GM19043 (cell line): Measurements from ENCODE around the gene PDCD11.

Source experiments
- ATAC-seq: cut with Tn5 transposase; IDR thresholded peaks from one replicate; pipeline ENCODE4 v1.9.1; 2021; ENCODE audit warnings: low read depth; ENCODE audit not compliant: unreplicated experiment

PDCD11 gene

DNA sequence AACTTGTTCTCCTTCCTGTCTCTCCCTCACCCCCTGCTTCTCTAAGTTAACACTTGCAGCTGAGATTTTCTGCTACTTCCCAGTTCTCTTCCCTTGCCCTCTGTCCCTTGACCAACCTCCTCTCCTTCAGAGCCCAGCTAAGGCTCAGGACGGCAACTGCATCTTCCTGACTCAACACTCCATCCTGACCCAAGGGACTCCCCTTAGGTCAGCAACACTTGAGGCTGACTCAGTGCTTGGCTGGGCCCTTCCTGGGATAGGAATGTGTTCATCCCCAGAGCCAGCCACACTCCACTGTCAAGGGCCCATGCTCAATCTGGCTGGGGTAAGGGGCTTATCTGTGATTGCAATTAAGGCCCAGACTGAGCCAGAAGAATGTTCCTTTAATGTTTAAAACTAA is 52.3 kb downstream of the PDCD11 start:
- ATAC-seq = no peak

DNA sequence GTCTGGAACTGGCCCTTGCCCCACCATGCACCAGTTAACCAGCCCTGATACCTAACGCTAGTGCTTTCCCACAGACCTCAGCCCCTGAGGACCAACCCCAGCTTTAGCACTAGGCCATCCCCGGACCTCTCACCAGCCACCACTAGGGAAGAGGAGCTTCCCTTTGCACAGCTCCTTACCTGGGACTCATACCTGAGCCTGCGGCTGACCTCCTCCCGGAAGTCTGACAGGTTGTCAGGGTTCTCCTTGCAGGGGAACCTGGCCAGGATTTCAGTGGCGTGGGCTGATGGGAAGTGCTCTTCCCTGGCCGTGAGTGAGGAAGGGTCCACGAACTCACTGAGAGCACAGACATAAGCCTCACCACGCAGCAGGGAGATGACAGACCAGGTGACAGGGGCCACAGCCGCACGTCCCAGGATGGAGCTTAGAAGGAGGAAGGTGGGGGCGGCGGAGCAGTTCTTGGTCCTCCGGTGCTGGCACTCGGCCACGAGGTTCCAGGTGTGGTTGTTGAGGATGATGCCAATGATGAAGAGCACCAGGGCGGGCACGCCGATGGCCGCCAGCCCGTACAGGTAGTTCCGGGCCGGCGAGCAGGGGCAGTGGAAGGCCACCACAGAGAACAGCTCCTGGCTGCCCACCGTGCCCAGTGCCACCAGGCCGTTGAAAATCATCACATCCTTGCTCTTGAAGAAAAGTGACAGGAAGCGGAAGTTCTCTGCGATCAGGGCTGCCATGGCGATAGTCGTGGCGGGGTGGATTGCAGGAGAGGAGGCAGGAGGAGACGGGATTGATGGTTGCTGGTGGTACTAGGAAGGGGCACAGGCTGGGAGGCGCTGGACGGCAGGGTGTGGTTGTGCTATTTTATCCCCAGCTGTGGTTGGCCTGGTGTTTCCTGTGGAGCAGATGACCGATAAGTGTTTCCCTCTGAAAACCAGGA is 53.0 kb downstream of the PDCD11 start:
- no peak for ATAC-seq

DNA sequence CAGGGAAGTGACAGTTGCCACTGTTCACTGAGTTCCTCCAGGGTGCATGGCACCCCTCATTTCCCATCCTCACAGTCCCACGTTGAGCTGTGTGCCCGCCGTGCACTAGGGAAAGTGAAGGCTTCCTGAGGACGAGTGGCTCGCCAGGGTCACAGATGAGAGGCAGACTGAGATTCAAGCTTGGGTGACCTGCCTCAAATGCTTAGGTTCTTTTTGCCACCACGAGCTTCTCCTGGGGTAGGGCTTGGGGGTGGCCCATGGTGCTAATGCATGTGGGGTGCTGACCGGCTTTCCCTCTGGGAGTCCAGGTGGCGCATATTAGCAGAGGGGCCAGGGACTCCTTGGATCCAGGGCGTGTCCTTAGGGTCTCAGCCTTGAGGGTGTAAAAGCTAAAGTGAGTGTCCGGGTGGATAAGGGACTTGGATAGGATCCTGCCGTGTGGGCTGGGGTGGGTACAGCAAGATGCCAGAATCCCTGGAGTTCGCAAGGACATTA is 53.8 kb downstream of the PDCD11 start:
- ATAC-seq = no peak

DNA sequence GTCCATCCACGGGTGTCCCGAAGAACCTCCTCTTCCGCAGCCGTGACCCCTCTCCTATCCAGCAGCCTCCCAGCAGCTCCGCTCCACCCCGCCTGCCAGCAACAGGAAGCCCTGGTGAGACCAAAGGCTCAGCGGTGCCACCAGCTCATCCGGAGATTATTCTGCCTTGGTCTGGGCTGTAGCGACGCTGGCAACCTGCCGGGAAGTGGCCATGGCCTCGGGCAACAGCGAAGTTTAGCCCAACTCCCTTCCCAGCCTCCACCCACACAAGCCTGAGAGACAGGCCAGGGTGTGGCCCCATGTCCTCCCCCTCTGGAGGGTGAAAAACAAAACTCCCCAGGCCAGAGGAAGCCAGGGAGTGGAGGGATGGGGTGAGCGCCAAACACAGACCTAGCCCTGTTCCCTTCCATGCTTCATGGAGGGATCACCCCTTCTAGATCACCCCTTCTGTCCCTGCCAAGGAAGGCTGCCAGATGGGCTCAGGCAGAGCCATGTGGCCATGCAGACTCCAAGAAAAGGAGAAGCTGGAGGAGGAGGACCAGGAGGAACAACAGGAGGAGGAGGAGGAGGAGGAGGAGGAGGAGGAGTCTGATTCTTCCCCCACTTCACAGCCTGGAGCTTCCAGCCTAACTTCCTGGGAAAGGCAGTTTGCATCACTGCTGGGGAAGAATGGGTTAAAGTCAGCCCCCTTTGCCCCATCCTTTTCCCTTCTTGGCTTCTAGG is 54.8 kb downstream of the PDCD11 start:
- ATAC-seq = no peak

DNA sequence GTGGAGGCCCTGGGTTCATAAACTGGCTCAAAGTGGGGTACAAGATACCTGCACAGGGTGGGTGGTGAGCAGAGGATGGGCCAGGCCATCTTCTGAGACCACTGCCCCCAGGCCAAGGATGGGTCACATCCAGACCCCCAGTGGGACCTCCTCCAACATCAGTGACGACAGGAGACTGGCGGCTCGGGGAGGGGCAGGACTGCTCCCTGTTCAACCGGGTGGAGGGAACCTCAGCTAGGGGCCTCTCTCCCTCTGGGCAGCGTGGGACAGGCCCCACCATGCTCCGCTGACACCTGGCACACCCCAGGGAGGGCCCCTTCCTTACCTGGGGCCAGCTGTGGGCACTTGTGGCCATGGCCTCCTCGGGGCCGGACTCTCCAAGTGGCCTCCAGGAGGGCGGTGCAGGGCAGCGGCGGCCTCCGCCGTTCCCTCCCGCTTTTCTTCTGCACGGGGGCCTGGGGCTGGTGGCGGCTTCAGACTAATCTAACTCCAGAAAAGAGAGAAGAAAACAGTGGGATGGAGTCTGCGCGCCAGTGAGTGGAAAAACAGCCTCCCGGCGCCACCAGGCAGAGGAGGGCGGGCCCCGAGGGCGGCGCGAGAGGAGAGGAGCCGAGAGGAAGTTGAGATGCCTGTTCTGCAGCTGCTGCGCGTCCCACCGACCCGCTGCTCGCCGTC is 55.5 kb downstream of the PDCD11 start, which contains the start of gene CALHM2:
CALHM2 (minus strand) TSS at position 540 of the 675 bp plus-strand sequence. CDS start 2,429 bp downstream, outside the sequence.
- peak; percentile 67 for ATAC-seq

DNA sequence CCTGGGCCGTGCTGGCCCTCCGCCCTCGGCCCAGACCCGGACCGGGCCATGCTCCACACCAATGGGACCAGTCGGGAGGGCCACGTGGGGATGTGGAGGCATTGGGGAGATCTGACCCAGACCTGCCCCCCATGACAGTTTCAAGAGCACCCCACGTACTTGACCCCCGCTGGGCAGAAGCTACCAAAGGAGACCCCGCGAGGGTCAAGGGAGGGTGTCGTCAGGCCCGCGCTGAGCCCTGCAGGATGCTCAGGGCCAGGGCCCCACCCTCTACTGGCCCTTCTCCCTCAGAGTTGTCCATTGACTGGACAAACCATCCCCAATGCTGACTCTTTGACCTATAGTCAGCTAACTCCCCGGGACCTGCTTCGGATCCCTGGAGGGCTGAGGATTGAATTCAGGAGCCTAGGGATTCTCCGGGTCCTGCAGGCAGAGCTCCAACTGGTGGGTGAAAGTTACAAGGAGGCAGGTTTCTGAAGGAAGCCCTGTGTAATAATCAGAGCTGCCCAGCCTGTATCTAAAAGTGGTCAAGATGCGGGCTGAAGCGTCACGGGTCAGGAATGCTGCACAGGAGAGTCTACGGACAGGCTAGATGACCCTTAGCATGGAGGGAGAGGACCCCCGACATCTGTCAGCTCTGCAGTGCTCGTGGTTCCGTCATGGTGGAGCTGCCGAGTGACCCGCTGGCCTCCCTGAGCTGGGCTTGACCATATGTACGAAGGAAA is 56.2 kb downstream of the PDCD11 start:
- no peak for ATAC-seq

DNA sequence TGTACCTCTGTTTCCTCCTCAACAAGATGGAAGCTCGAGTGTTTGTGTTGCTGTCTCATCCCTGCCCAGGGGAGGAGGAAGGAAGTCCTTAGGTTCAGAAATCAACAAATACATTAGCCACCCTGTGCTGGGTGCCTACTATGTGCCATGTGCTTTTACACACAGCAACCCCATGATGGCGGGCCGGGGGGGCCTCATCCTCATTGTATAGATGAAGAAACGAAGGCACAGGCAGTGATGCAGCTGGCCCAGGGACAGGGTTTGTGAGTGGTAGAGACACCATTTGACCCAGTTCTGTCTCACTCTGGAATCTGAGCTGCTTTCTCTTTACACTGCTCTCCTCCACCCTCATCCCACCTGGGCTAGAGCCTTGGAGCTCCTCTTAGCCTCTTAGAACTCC is 57.6 kb downstream of the PDCD11 start:
- ATAC-seq = no peak

DNA sequence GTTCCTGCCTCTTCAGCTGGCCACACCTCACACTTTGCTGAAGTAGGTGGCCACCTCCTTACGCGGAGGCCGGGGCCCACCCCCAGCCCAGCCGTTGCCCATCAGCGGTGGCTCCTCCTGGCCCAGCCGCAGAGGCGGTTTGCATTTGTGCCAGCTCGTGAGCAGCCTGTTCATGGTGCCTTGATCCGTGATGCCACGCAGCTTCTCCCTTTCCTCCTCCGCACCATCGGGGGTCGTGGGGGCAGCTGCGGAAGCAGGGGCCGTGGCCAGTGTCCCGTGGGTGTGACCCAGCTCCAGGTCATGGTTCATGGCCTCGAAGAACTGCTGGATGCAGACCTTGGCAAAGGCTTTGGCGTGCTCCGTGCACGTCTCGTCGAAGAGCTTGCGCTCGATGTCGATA is 58.8 kb downstream of the PDCD11 start:
- no peak for ATAC-seq

DNA sequence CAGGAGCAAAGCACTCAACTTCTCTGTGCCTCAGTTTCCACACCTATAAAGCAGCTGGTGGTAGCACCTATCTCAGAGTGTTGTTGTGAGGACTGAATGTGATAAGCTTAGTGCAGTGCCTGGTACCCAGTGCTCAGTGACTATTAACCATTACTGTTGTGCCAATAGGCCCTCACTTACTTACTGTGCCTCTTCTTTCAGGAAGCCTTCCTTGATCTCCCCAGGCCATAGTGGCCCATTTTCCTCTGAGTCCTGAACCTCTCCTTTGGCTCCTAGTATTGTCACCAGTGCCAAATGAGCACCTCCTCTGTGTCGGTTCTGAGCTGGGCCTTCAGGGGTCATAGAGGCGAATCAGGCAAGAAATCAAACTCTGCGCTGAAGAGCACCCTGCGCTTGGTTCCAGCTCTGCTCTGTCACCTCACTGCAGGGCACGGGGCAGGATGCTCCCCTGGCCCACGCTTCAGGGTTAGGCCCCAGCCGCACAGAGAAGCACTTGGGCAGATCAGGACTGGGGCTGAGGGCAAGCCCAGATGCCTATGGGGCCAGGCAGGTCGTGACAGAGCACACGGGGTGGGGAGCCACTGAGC is 59.7 kb downstream of the PDCD11 start:
- no peak for ATAC-seq

DNA sequence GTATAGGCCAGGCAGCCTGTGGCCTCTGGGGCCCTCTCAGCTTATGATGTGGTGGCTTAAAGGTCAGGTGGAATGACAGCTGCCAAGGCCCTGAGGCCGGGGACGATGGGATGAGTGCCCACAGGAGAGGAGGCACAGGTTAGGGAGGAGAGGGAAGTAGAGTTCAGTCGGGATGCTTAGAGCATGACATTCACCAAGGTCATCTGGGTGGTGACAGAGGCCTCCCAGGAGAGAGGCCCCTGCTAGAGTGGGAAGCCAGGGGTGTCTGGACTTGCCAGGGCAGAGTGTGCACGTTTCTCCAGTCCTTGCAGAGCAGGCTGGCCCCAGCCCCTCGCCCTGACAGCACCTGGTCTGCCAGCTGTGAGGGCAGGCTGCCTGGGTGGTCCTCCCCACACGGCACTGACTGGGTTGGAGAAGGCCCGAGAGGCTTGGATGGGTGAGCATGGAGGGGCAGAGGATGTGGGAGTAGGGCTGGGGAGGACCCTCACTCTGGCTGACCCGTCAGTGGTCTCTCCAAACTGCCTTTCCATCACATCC is 60.8 kb downstream of the PDCD11 start:
- no peak for ATAC-seq

DNA sequence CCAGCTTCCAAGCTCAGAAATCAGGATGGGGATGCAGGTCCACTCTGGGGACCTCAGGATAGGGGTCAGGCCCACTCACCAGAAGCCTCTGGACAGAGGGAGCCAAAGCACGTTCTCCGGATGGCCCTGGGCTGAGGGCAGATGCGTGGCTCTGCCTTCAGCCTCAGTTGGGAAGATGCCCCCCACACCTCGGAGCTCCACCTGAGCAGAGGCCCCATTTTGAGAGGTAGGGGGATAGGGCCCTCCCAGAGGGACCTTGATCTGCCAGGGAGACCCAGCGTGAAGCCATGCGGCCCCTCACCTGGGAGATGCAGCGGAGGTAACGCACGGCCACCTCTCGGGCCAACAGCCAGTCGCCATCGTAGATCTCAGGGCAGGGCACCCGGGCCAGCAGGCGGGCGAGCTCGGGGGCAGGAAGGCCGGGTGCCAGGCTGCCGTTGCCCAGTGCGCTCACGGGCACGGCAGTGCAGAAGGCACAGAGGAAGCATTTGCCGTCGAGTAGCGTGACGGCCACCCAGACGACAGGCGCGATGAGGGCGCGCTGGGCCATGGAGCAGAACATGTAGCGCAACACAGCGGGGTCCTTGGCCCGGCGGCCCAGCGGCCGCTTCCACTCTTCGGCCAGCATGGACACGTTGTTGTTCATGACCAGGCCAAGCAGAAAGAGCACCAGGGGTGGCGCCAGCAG is 61.6 kb downstream of the PDCD11 start:
- no peak for ATAC-seq

DNA sequence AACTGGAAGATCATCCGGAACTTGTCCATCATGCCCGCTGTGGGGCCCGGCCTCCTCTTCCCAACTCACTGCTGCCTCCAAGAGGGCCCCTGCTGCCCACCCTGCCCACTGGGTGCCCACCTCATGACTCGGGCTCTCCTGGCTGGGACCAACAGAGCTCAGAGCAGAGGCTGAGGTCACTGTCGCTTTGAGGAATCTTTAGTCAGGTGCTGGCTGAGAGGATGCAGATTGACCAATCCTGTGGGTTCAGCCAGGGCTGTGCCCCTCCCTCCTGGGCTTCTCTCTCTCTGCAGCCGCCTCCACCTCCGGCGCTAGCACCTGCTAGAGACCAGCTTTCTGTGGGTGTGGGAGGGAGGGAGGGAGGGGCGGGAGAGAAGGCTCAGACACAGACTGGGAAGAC is 62.3 kb downstream of the PDCD11 start, which contains the start of gene CALHM1:
CALHM1 (minus strand) TSS at position 181 of the 400 bp plus-strand sequence; CDS start at position 32, 149 bp downstream.
- no peak for ATAC-seq

DNA sequence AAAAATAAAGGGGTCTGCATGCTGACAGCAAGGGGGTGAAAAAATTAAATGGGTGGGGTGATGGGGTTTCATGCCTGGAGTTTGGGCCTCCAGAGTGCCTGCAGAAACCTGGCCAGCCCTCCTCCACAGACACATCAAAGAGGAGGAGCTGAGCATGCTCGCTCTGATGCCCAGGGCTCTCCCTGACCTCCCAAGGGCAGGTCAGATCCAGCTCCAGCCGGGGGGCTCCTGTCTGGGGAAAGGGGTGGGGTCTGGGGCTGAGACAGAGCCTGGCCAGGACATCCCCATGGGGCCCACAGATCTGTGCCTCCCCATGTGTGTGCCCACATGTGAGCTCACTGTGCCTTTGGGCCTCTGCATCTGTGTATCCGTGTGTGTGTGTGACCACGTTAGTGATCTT is 63.2 kb downstream of the PDCD11 start:
- ATAC-seq = no peak

DNA sequence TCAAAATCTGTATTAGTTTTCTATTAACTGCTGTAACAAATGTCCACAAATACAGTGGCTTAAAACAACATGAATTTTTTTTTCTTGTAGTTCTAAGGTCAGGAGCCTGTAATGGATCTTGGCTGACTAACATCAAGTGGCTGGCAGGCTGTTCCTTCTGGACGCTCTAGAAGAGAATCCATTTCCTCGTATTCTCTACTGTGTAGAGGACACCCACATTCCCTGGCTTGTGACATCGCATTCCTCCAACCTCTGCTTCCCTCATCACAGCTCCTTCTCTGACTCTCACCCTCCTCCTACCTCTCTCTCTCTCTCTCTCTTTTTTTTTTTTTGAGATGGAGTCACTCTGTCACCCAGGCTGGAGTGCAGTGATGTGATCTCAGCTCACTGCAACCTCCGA is 67.1 kb downstream of the PDCD11 start:
- no peak for ATAC-seq

DNA sequence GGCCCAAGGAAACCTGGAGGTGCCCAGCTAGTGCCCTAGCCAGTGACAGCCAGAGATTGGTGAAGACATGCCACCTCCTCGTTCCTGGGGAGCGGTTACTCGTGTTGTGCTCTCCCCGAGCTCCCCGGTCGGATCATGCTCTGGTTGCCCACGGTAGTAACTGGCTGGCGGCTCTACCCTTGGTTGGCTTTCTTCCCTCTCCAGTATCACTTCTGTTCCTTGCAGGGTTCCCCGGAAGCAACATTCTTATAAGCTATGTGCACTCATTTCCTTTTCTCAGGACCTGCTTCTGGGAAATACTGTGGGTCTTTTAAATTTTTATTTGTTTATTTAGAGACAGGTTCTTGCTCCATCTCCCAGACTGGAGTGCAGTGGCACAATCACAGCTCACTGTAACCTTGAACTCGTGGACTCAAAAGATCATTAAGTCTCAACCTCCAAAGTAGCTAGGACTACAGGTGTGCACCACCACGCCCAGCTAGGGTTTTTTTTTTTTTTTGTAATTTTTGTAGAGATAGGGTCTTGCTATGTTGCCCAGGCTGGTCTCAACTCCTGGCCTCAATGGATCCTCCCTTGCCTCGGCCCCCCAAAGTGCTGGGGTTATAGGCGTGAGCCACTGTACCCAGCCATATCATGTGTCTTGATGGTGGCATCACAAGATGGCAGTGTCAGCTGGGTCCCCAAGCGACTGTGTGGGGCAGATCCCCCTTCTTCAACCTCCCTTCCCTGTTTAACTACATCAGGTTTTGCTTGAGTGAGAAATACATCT is 69.2 kb downstream of the PDCD11 start:
- no peak for ATAC-seq

DNA sequence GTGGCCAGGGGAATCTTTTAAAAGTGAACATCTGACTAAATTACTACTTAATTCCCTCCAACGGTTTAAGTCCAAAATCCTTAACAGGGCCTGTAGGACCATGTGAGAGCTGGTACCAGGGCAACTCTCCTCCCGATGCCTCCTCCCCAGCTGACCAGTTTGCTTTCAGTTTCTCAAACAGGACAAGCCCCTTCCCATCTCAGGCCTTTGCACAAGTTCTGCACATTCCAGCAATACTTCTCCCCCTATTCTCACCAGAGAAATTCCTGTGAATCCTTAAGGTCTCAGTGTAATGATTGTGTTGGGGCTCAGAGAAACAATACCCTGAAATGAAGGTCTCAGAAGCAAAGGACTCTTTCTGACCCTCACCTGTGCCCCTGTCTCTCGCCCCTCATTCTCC is 70.3 kb downstream of the PDCD11 start:
- ATAC-seq = no peak

DNA sequence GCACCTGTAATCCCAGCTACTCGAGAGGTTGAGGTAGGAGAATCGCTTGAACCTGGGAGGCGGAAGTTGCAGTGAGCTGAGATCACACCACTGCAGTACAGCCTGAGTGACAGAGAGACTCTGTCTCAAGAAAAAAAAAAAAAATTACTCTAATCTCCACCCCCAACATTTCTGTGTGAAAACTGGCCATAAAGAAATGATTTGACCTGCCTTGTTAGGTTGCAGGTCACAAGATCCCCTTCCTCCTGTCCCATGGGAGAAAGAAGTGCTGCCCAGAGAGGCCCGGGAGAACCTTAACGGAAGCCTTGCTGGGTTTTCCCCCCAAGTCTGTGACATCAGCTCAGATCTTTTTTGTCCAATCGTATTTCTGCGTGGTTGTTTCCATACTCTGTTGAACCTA is 71.0 kb downstream of the PDCD11 start:
- no peak for ATAC-seq

DNA sequence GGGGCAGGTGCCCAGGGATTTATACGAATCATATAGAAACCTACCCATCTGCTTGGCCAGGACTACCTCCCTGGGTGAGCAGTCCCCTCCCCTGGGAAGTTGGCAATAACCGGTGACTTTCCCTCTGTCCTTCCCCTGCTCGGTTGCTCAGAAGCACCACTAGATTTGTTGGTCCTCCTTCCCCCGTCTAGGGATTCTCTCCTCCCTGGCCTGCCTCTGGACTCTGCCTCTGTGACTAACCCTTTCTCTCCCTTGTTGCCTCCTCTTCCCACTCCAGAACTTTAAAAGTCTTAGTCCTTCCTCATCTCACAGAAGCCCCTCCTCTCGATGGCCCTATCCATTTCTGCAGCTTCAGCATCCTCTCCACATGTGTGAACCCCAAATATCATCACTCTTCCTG is 72.8 kb downstream of the PDCD11 start:
- ATAC-seq = no peak
